HG03280 (cell line): ENCODE data around the gene SLC12A4.
"Not testable (repeated sequence)": the region's sequence is repeated elsewhere in the genome, so short reads cannot be mapped to it uniquely, and the experiment has no call there.

Experiments used
- ATAC-seq: cut with Tn5 transposase; IDR thresholded peaks from one replicate; pipeline ENCODE4 v1.9.1; 2021; ENCODE audit warnings: mild to moderate bottlenecking, moderate library complexity; ENCODE audit not compliant: unreplicated experiment

SLC12A4 gene

GRCh38 chr16:67928561-67929364 lies 39.7 kb downstream of the SLC12A4 start:
- no peak for ATAC-seq

- no peak for ATAC-seq
Measured at GRCh38 chr16:67928147-67928546, 40.3 kb downstream of the SLC12A4 start.

- no peak for ATAC-seq
Measured at GRCh38 chr16:67927131-67927941, 41.1 kb downstream of the SLC12A4 start.

- no peak for ATAC-seq
Measured at GRCh38 chr16:67926181-67926750, 42.2 kb downstream of the SLC12A4 start.

- no peak for ATAC-seq
Measured at GRCh38 chr16:67924140-67924906, 44.1 kb downstream of the SLC12A4 start.

GRCh38 chr16:67923414-67924116 lies 44.9 kb downstream of the SLC12A4 start:
- ATAC-seq, result no peak

- ATAC-seq, result no peak
Measured at GRCh38 chr16:67922740-67923139, 45.7 kb downstream of the SLC12A4 start.

GRCh38 chr16:67922221-67922620 lies 46.2 kb downstream of the SLC12A4 start:
- ATAC-seq, result no peak

- ATAC-seq, result no peak
Measured at GRCh38 chr16:67919622-67920221, 48.7 kb downstream of the SLC12A4 start.

GRCh38 chr16:67917852-67918236 lies 50.6 kb downstream of the SLC12A4 start:
- no peak for ATAC-seq

GRCh38 chr16:67917140-67917851 lies 51.1 kb downstream of the SLC12A4 start:
- ATAC-seq, result no peak

- no peak for ATAC-seq
Measured at GRCh38 chr16:67915831-67916723, 52.4 kb downstream of the SLC12A4 start.

GRCh38 chr16:67915496-67915769 lies 53.0 kb downstream of the SLC12A4 start:
- ATAC-seq, result not testable (repeated sequence)

GRCh38 chr16:67914758-67915495 lies 53.5 kb downstream of the SLC12A4 start:
- no peak for ATAC-seq

GRCh38 chr16:67910158-67910557 lies 58.3 kb downstream of the SLC12A4 start:
- no peak for ATAC-seq

GRCh38 chr16:67909056-67909742 lies 59.2 kb downstream of the SLC12A4 start:
- ATAC-seq, result no peak
